GM19238 (cell line): ENCODE results near the gene SLC35E1.
"Not testable (repeated sequence)": the region's sequence is repeated elsewhere in the genome, so short reads cannot be mapped to it uniquely, and the experiment has no call there.

ENCODE experiments used
- DNase-seq: peaks from one replicate; pipeline ENCODE4 v3.0.0; 2011; ENCODE audit warnings: low spot score; ENCODE audit not compliant: insufficient read length

Gene SLC35E1

DNA sequence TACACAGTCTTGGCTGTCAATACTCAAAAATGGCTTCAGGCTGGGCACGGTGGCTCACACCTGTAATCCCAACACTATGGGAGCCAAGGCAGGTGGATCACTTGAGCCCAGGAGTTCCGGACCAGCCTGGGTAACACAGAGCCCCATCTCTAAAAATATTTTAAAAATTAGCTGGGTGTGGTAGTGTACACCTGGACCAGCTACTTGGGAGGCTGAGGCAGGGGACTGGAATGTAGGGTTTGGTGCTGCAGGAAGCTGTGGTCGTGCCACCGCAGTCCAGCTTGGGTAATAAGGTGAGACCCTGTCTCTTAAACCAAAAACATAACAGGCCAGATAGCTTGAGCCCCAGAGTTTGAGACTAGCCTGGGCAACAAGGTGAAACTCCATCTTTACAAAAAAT is 23.3 kb downstream of the SLC35E1 start:
- no peak for DNase-seq

DNA sequence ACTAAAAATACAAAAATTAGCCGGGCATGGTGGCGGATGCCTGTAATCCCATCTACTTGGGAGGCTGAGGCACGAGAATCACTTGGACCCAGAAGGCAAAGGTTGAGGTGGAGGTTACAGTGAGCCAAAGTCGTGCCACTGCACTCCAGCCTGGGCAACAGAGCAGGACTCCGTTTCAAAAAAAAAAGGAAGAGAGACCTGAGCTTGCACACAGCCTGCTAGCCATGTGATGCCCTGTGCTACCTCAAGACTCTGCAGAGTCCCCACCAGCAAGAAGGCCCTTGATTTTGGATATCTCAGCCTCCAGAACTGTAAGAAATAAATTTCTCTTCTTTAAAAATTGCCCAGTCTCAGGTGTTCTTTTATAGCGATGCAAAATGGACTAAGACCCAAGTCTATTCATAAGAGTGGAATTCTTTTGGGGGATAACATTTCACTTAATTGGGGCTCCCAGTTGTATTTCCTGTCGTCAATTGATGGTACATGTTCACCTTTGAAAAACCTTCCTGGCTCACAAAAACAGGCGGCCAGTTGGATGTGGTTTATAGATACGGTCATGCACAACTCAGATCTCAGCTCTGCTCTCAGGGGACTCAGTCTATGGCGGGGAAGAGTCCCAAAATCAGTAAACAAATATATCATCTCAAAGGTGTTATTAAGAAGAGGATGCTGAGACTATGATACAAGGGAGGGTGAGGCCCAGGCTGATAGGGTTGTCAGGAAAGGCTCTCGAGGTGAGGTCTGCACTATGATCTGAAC is 27.6 kb downstream of the SLC35E1 start:
- DNase-seq: no peak

DNA sequence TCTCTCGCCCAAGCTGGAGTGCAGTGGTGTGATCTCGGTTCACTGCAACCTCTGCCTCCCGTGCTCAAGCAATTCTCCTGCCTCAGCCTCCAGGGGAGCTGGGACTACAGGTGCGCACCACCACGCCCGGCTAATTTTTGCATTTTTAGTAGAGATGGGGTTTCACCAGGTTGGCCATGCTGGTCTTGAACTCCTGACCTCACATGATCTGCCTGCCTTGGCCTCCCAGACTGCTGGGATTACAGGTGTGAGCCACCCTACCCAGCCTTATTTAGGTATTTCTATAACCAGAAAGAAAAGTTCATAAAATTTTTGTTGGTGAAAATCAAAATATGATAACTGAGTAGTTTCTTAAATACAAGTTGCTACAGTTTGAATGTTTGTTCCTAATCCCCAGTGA is 28.5 kb downstream of the SLC35E1 start:
- DNase-seq: not testable (repeated sequence)

- no peak for DNase-seq
Observed at GRCh38 chr19:16542910-16543472, 29.2 kb downstream of the SLC35E1 start.

GRCh38 chr19:16542045-16542909 is 29.9 kb downstream of the SLC35E1 start, which contains the start of gene CHERP:
CHERP (minus strand) TSS chr19:16542437; CDS start chr19:16542378, 59 bp downstream.
- DNase-seq: peak; percentile 89

DNA sequence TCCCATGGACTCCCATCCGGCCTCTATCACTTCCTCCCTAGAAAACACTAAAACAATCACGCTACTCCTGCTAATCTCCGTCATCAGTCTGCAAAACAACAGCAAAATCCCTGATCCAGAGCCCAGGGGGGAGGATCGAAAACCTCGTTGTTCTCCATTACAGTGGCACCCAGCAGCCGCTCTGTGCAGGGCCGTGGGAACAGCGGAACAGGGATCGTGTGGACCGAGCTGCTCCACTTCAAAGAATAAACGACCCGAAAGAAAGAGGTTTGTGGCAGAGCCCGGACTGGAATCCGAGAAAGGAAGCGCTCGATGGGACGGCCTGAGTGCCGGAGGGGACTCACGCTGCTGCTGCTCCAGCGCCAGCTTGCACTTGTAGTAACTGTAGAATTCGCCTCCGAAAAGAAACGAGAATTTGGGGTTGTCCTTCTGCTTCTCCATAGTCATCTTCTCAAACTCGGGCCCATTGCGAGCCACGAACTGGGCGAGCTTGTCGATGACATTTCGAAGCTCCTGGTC is 30.6 kb downstream of the SLC35E1 start:
- DNase-seq: no peak

DNA sequence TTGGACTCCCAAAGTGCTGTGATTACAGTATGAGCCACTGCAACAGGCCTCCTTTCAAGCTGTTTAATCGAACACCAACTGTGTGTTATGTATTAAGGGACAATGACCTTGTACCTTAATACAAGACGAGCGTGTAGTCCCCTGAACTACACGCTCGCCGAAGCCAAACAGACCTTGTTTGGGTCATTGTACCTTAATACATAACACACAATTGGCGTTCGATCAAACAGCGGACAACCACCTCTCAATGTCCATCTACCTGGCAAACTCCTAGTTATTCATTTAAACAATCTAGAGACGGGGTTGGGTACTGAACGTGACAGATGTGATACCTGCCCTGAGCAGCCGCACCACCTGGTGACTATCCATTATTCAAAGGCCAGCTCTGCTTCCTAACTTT is 31.3 kb downstream of the SLC35E1 start:
- DNase-seq: no peak

DNA sequence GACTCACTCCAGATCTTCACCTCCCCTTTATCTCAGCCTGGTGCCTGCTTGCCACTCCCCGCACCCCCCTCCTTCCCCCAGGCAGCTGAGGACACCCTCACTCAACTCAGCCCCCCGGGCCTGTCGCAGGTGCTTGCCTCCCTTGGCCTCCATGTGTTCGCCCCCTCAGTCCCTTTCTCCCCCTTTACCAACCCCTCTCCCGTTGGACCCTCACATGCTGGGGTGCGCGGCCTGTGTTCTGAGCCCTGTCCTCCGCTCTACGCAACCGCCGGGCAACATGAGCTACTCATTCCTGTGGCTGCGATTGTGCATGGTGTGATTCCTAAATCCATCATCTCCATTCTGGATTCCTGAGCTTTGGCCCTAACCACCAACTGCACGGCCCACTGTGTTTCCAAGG is 35.1 kb downstream of the SLC35E1 start:
- DNase-seq: no peak

- DNase-seq: no peak
Observed at GRCh38 chr19:16536130-16536529, 36.1 kb downstream of the SLC35E1 start.

DNA sequence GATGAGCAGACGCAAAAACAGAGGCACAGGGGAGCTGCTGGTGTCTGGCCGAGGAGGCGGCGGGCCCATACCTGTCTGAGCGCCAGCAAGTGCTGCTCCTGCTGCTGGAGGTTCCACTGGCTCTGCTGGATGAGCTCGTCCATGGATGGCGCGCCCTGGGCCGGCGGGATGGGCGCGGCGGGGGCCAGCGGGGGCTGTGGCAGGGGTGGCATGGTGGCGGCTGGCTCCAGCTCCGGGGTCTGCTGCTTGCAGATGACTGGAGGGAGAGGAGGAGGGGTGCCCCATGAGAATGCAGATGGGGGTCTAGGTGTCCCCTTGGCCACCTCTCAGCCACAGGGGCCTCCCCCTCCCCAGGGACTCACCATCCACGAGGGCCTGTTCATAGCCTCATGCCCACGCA is 36.8 kb downstream of the SLC35E1 start:
- no peak for DNase-seq

GRCh38 chr19:16532440-16533234 is 39.6 kb downstream of the SLC35E1 start:
- DNase-seq: no peak

DNA sequence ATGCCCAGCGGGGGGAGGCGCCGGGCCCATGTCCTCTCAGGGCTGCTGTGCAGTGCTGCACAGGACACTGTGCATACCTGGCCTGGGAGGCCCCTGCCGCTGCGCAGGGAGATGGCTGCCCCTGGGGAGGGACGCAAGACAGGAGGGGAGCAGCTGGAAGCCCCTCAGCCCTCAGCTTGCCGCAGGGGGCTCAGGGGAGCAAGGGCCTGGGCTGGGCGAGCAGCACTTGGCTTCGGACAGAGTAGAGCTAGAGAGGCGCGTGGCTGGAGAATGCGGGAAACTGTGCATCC is 40.9 kb downstream of the SLC35E1 start:
- no peak for DNase-seq

DNA sequence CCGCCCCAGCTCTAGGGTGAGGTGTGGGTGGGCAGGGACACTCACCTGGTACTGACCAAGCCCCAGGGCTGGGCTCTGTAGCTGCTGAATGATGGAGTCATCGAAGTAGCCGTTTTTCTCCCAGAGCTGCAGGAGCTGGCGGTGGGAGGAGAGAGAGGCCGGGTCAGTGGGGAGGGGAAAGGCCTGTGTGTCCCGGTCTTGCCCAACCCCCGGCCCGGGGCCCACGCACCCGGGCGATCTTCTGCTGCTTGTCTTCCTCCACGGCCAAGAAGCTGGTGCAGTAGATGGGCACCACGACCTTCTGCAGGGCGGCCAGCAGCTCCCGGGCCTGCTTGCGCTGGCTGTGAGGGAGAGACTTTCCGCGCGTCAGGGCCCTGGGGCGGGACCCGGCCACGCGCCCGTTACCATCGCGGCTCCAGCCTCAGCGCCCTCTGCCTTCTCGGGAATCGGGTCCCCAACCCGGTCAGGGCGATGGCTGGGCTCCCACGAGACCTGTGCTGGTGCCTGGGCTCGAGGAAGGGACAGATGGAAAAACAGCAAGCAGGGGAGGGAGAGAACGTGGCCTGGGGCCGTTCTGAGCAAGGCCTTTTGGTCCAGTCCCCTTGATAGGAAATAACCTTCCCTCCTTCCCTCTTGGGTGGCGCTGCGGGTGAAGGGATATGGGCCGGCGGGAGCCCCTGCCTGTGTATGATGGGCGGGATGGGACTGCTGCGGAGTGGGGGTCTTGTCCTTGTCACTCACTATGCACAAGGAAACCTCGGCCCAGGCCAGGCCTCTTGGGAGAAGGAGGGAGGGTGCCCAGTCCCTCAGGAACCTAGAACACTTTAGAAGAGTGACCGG is 41.5 kb downstream of the SLC35E1 start:
- no peak for DNase-seq

DNA sequence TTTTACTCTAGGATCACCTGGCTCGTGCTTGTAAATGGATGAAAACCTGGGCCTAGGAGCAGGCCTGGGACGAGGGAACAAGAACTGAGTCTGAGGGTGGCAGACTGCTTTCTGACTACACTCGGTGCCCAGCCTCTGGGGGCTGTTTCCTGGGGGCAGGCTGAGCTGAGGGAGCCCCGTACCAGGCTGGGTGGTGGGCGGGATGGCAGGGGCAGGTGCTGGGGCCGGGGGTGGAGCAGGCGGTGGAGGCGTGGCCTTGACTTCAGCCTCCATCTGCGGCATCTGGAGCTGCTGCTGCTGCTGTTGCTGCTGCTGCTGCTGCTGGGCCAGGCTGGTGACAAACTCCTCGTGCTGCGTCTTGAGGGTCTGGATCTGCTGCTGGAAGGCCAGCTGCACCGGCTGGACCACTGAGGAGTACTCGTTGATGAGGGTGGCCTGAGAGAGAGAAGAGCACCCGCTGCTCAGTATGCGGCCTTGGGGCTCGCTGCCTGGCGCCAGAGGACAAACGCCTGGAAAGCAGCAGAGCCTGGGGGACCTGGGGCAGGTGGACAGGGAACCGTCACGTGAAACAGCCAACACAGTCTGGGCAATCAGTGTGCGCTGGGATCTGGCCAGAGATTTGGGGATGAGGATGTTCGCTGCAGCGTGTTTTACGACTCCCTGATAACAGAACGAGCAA is 42.6 kb downstream of the SLC35E1 start:
- DNase-seq: no peak

DNA sequence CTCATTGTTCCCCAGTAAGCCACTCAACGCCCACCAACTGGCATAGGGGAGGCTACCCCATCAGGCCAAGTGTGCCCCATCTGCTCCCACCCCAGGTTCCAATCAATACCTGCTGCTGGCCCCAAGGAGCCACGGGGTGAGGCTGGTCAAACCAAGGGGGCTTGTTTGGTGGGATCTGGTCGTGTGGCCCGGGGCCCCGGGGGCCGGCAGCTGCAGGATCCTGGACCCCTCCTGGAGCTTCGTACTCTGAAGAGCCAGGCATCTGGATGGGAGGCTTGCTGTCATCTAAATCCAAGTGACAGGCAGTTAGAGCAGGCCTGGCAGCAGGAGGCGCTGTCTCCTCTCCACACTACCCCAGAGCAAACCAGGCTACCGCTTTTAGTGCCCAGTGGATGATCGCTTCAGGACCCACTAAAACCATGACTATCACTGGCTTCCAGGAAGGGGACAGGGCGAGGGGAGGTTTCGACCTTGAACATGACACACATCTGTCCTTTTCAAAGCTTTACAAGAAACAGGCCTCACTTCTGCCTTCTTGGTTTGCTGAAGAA is 44.2 kb downstream of the SLC35E1 start:
- peak; percentile 40 for DNase-seq

GRCh38 chr19:16527334-16527935 is 44.8 kb downstream of the SLC35E1 start:
- DNase-seq: no peak

DNA sequence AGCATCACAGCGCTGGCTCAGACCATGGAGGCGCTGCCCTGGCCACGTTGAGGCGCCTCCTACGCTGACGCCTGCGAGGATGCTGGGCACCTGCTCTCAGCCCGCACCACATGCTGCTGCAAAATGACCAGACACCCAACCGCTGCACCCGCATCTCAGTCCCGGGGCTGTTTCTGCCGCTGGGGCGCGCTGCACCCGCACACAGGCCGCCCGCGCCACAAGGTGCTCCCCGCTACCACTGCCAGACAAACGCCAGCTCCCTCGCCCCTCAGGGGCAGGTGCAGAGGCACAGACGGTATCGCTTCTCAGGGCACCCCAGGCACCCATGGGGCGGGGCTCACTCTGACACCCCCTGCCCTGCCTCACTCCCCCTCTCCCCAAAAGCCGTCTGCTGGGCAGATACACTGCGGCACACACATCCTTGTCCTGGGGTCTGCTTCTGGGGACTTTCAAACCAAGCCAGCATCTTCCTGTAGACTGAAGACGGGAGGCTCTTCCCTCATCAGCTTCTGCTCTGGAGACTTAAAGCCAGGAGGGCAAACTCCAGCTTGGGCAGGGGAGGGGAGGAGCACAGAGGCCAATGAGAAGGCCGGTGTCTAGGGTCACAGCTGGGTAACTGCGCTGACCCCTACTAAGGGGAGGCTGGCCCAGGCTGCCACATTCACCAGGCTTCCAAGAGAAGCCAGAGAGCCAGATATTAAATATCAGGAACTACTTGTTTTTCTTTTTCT is 46.3 kb downstream of the SLC35E1 start:
- no peak for DNase-seq

GRCh38 chr19:16524991-16525734 is 47.1 kb downstream of the SLC35E1 start:
- no peak for DNase-seq
